ENCODE measurements around the gene CDT1.

Gene CDT1

DNA sequence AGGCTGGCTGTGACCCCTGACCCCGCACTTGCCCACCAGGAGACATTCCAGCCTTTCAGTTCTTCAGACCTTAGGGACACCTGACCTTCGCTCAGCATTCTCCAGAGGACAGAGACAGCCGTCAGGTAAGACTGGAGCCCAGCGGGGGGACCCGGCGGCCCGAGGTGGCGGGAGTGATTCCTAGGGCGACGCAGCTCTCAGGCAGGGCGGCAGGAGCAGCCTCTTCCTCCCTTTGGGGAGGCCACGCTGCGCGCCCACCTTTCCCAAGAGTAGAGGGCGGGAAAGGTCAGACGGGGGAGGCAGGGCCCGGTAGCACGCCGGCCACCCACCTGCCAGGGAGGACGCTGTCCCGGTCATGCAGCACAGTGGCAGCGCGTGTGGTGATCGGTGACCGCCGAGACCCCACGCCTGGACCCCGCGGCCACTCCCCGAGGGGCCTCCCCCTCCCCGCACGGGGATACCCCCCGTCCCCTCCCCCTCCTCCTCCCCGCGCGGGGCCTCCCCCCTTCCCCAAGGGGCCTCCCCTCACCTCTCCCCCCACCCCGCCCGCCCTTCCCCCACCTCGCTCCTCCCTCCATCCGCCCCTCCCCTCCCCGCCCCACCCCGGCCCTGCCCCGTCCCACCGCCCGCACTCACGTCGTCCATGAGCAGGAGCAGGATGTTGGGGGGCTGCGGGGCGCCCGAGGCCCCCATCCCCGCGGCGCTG is 52.7 kb downstream of the CDT1 start:
- DNase-seq (ENCODE audit: low spot score), result peak; percentile 19

DNA sequence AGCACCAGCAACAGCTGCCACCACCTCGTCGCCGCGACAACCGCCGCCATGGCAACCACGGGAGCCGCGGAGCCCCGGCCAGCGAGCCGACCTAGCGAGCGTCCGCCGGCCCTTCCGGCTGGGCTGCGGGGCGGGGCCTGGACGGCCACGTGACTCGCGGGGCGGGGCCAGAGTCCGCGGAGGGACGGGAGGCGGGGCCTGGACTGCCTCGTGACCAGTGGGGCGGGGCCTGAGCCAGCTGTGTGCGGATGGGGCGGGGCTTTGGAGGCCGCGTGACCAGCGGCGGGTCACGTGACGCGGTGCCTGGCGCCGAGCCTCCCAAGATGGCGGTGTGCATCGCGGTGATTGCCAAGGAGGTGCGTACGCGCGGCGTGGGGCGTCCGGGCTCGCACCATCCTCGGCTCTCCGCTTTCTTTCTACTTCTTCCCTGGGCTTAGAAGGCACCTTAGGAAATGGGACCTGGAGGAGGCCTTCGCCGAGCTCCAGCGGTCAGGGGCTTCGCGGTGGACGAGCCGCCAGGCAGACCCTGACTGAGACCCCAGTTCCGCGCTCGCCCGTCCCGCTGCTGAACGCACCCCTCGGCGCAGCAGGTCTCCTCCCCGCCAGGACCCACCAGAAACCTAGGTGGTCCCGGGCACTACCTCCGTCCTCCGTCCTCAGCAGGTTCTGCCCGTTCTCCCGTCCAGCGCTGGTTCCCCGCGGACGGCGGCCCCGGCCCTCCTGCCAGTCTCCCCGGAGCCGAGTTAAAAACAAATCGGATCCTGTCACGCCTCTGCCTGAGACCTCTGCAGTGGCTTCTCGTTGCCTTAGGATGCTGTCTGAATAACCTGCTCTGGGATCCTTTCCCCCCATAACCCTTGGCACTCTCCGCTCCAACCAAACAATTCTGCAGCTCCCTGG is 53.5 kb downstream of the CDT1 start, which contains the start of the genes GALNS and TRAPPC2L:
Gene GALNS (minus strand): TSS at position 120 of the 900 bp plus-strand sequence. CDS start 70 bp downstream, at position 50.
Gene TRAPPC2L (plus strand): TSS at position 300 of the 900 bp plus-strand sequence. CDS start 24 bp downstream, at position 324.
- peak; percentile 99 for DNase-seq (ENCODE audit: low spot score)

DNA sequence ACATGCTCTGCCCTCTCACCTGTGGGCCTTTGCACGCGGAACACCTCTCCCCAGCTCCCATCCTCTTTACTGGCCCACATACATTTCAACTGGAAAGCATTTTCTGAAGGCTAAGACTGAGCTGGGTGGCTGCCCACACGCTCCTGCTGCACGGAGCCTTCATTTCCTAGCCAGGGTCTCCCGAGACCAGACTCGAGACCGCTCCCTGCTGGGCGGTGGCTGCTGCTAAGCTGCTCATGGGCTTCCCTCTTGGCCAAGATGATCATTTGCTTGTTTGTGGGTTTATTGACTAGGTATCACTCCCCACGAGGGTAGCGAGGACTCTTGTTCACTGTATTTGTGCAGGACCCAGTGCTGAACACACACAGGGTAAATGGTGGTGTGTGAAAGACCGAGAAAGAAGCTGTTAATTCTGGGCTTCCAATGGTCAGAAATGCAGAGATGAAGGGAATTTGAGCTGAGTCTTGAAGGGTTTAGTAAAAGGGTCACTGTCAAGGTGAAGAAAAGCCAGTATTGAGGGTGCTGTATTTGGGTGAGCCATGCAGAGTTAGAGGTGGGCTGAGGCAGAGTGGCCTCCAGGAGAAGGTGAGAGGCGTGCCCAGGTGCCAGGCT is 54.2 kb downstream of the CDT1 start:
- DNase-seq (ENCODE audit: low spot score), result peak; percentile 89

Data from Ammon's horn (tissue), 1 donor.